Epithelial cell of esophagus (primary cell): ENCODE measurements around the gene COP1.
A peak's percentile ranks its signal among the peaks of the same experiment; 100 is the strongest.

Source experiments
- DNase-seq: peaks from one replicate; pipeline ENCODE4 v3.0.0; 2010; ENCODE audit warnings: low read depth
- H3K4me3 ChIP-seq: 2 replicates; pipeline ENCODE4 v1.5.1; 2011; ENCODE audit warnings: mild to moderate bottlenecking, low read length, control low read depth
- CTCF ChIP-seq: IDR thresholded peaks from 2 replicates; pipeline ENCODE4 v1.5.1; 2011; ENCODE audit warnings: low read depth, mild to moderate bottlenecking, low read length, control low read depth, inconsistent platforms; ENCODE audit not compliant: insufficient read depth; ENCODE audit errors: missing control alignments

COP1 gene

GRCh38 chr1:176225911-176226310, 18.8 kb upstream of the COP1 start:
- TF ChIP-seq CTCF, result no peak
- no peak for DNase-seq
- no peak overlapping the region for H3K4me3 ChIP-seq

DNA sequence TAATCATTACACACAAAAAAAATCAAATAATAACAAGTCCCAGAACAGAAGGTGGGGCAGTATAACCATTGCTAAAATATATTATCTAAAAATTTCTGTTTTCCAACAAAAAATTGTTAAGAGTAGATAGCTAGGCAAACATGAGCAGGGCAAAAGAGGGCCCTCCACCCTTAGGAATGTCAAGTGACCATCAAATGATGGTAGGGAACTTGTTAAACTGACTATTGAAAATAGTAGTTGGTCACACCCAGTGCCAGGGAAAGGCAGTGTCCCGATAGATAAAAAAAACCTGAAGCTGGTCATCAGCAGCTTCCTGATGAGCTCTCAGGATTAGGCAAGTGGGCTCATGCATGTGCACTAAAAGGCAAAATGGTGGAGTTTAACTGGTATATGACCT, 18.4 kb upstream of the COP1 start:
- no peak for DNase-seq
- H3K4me3 ChIP-seq, result no peak overlapping the region

GRCh38 chr1:176222196-176222595, 15.1 kb upstream of the COP1 start:
- no peak for TF ChIP-seq CTCF

More for the DNA sequence above, 18.4 kb upstream of the COP1 start:
- TF ChIP-seq CTCF, result no peak

GRCh38 chr1:176220100-176220689, 13.1 kb upstream of the COP1 start:
- TF ChIP-seq CTCF, result no peak
- no peak for DNase-seq

More at GRCh38 chr1:176222196-176222595, 15.1 kb upstream of the COP1 start:
- no peak for DNase-seq
- no peak overlapping the region for H3K4me3 ChIP-seq

GRCh38 chr1:176217461-176218099, 10.5 kb upstream of the COP1 start:
- no peak overlapping the region for H3K4me3 ChIP-seq
- DNase-seq, result no peak
- TF ChIP-seq CTCF, result no peak

More at GRCh38 chr1:176220100-176220689, 13.1 kb upstream of the COP1 start:
- no peak overlapping the region for H3K4me3 ChIP-seq

DNA sequence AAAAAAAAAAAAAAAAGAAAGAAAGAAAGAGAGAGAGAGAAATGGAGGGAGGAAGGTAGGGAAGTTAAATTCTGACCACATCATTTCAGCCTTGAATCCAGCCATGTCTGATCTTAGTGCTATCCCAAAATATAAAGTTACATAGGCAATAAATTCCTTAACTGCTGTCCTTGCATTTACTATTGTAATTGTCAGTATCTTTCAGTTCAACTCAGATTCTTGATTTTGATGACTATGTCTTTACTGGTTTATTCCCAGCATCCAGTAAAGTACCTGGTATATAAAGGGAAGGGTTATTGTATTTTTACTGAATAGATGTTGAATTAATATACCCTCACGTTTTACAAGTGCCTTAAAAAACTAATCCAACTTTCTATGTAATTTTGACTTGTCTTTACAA, 8.9 kb upstream of the COP1 start:
- no peak for TF ChIP-seq CTCF
- DNase-seq, result no peak
- no peak overlapping the region for H3K4me3 ChIP-seq

DNA sequence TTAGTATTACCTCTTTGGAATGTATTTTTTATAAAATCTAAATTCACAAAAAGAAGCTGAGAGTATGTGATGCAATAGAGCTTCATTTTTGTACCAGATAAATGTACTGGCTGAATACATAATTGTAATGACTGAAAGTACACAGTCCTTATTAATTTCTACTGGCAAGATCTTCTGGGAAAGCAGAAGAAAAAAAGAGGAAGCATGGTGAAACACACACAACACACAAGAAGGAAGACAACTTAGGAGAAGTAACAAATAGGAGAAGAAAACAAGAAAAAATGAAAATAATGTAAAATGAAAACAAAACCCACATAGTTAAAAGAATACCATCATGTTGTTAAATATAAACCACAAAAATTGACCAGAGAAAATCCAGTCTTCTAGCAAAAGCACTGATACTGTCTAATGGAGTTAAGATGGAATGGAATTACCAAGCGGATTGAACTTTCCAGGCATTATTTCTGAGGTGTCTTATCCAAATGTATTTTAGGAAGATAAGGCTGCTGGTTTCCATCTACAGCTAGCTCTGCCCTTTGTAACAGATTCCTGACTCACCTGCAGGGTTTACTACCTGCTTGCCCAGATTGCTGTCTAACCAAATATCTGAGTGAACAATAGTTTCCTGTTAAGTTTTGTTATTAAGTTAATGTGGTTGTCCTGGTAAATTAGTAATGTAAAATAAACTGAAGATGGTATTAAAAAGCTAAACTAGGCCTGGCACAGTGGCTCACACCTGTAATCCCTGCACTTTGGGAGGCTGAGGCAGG, 4.5 kb upstream of the COP1 start:
- no peak overlapping the region for H3K4me3 ChIP-seq
- TF ChIP-seq CTCF, result no peak
- DNase-seq, result peak; percentile 54
